K562 (cell line): ENCODE data around the gene SKIC8. TPM values are rescaled to one million over a fixed set of nuclear protein-coding genes. Genes with fewer than 3 reads are reported as not detected.

Experiments used
- ATAC-seq: fragments of 200-7000 bp; cut with Tn5 transposase; 3 replicates; pipeline ENCODE4 v1.9.1; 2020; ENCODE audit warnings: moderate library complexity
- BruUV-seq: library from RNA; stranded (reverse); fragments of 400-500 nt; replicated peaks from 2 replicates; lab custom pipeline; 2021; lab: Mats Ljungman, UMichigan
- CTCF ChIA-PET: fragments of 300-600 bp; formaldehyde crosslinking; extraction: SDS; loops from one replicate; lab custom pipeline; 2021; ENCODE audit warnings: low intra/inter-chr PET ratio; lab: Yijun Ruan, JAX
- POLR2A ChIA-PET: fragments of 300-600, 350-650 bp; sonication (Branson Sonifier 250); formaldehyde crosslinking; extraction: SDS; loops from one replicate; lab custom pipeline; 2021; ENCODE audit warnings: antibody characterized with exemption, inconsistent platforms; lab: Yijun Ruan, JAX
- DNase-seq, 4 experiments: peaks; one replicate each; pipeline versions ENCODE4 v3.0.0 to v3.0.0-alpha.2; 2011 to 2018; ENCODE audit warnings: low spot score in 3 of 4, mixed read lengths in 3 of 4; ENCODE audit errors: extremely low read depth in 1 of 4
- FAIRE-seq: peaks from 2 replicates; lab custom pipeline; 2011; peaks lifted over from hg19 to GRCh38; lab: Jason Lieb, UNC
- H2AFZ ChIP-seq: 2 replicates; pipeline ENCODE4 v1.6.0; 2011; ENCODE audit warnings: low read depth, low read length, control low read depth, inconsistent platforms
- H3K27ac ChIP-seq: fragments of 200-600 bp; 3 replicates; pipeline ENCODE4 v1.8.0; 2011; ENCODE audit warnings: low read depth, mild to moderate bottlenecking, control low read depth, inconsistent platforms, low read length, moderate library complexity, mixed read lengths; ENCODE audit errors: extremely low read depth
- H3K27me3 ChIP-seq, 2 experiments: fragments of 300-600 bp in 1 of 2; 2 replicates in 1 of 2; 3 replicates in 1 of 2; pipeline versions ENCODE4 v1.6.0 to v1.8.0; 2011; ENCODE audit warnings: inconsistent platforms in 2 of 2, low read length in 2 of 2, mild to moderate bottlenecking in 1 of 2, mixed read lengths in 1 of 2, moderate library complexity in 1 of 2; ENCODE audit not compliant: control insufficient read depth in 2 of 2, insufficient read depth in 2 of 2
- H3K36me3 ChIP-seq: fragments of 300-600 bp; 3 replicates; pipeline ENCODE4 v1.8.0; 2011; ENCODE audit warnings: mild to moderate bottlenecking, low read length, inconsistent platforms; ENCODE audit not compliant: control insufficient read depth, insufficient read depth
- H3K4me1 ChIP-seq, 2 experiments: fragments of 200-600 bp in 1 of 2; replicated peaks in 1 of 2; 2 replicates in 1 of 2; 3 replicates in 1 of 2; pipeline versions ENCODE4 v1.5.1 to v1.8.0; 2011; ENCODE audit warnings: inconsistent platforms in 2 of 2, low read length in 2 of 2, mild to moderate bottlenecking in 1 of 2, mixed read lengths in 1 of 2, moderate library complexity in 1 of 2; ENCODE audit not compliant: control insufficient read depth in 2 of 2, insufficient read depth in 2 of 2
- H3K4me2 ChIP-seq: 2 replicates; pipeline ENCODE4 v1.6.1; 2011; ENCODE audit warnings: low read length, control low read depth, inconsistent platforms, mixed read lengths; ENCODE audit not compliant: insufficient read depth
- H3K4me3 ChIP-seq: fragments of 200-600 bp; sonication (generic), shearing (Covaris generic); 2 replicates; pipeline ENCODE4 v1.5.1; 2016; ENCODE audit warnings: control low read depth, inconsistent platforms
- H3K79me2 ChIP-seq: fragments of 200-600 bp; 3 replicates; pipeline ENCODE4 v1.8.0; 2011; ENCODE audit warnings: low read length, inconsistent platforms; ENCODE audit not compliant: control insufficient read depth, insufficient read depth
- H3K9ac ChIP-seq, 2 experiments: 2 replicates each; pipeline versions ENCODE4 v1.6.0 to v1.6.1; 2011; ENCODE audit warnings: low read depth in 2 of 2, low read length in 2 of 2, control low read depth in 1 of 2, inconsistent platforms in 1 of 2, mild to moderate bottlenecking in 1 of 2, mixed read lengths in 1 of 2; ENCODE audit not compliant: insufficient read depth in 1 of 2
- H3K9me1 ChIP-seq: one replicate; pipeline ENCODE4 v1.6.0; 2011; ENCODE audit warnings: inconsistent platforms, mild to moderate bottlenecking, low read length, moderate library complexity; ENCODE audit not compliant: control insufficient read depth, insufficient read depth
- H3K9me3 ChIP-seq: replicated peaks from 2 replicates; pipeline ENCODE4 v1.5.1; 2011; ENCODE audit warnings: low read depth, low read length, inconsistent platforms; ENCODE audit not compliant: control insufficient read depth, insufficient read depth
- H4K20me1 ChIP-seq: replicated peaks from 2 replicates; pipeline ENCODE4 v1.6.1; 2011; ENCODE audit warnings: low read length, inconsistent platforms, mixed read lengths; ENCODE audit not compliant: control insufficient read depth, insufficient read depth
- FOXO4 ChIP-seq: fragments of 450-650 bp; formaldehyde crosslinking; IDR thresholded peaks from 2 replicates; pipeline ENCODE4 v1.4.0; 2020; ENCODE audit warnings: mild to moderate bottlenecking, moderate library complexity
- MCM2 ChIP-seq: fragments of 450-650 bp; IDR thresholded peaks from 2 replicates; pipeline ENCODE4 v1.6.1; 2017; ENCODE audit warnings: low read depth, mild to moderate bottlenecking
- NFIX ChIP-seq: fragments of 250-450 bp; sonication (Bioruptor Pico); IDR thresholded peaks from 2 replicates; pipeline ENCODE4 v1.4.0; 2020; ENCODE audit warnings: low read depth, mild to moderate bottlenecking, moderate library complexity
- NUFIP1 ChIP-seq: fragments of 450-650 bp; IDR thresholded peaks from 2 replicates; pipeline ENCODE4 v1.6.1; 2018; ENCODE audit not compliant: partially characterized antibody
- PHB2 ChIP-seq: fragments of 450-650 bp; IDR thresholded peaks from 2 replicates; pipeline ENCODE4 v1.6.1; 2017; ENCODE audit warnings: low read depth
- RB1 ChIP-seq: fragments of 450-650 bp; IDR thresholded peaks from 2 replicates; pipeline ENCODE4 v1.6.1; 2017; ENCODE audit warnings: low read depth, mild to moderate bottlenecking
- RCOR1 ChIP-seq, 2 experiments: IDR thresholded peaks; 2 replicates each; pipeline ENCODE4 v1.6.1; 2012; ENCODE audit warnings: low read depth in 2 of 2, low read length in 2 of 2, borderline replicate concordance in 1 of 2, improper control_type of control experiment in 1 of 2
- RFX1 ChIP-seq: fragments of 450-650 bp; IDR thresholded peaks from 2 replicates; pipeline ENCODE4 v1.6.1; 2016; ENCODE audit warnings: mild to moderate bottlenecking, moderate library complexity
- SMAD3 ChIP-seq: fragments of 450-650 bp; formaldehyde crosslinking; conservative IDR thresholded peaks from 2 replicates; pipeline ENCODE4 v1.4.0; 2020; ENCODE audit warnings: mild to moderate bottlenecking
- SMARCA5 ChIP-seq: fragments of 450-650 bp; IDR thresholded peaks from 2 replicates; pipeline ENCODE4 v1.6.1; 2016
- ZBTB34 ChIP-seq: fragments of 250-450 bp; sonication (Bioruptor Pico); IDR thresholded peaks from 2 replicates; pipeline ENCODE4 v1.8.0; 2021; ENCODE audit warnings: mild to moderate bottlenecking, moderate library complexity
- ZC3H8 ChIP-seq: fragments of 450-650 bp; IDR thresholded peaks from 2 replicates; pipeline ENCODE4 v1.6.1; 2017
- ZNF408 ChIP-seq: fragments of 250-450 bp; sonication (Bioruptor Pico); IDR thresholded peaks from 2 replicates; pipeline ENCODE4 v1.4.0; 2020; ENCODE audit warnings: low read depth, mild to moderate bottlenecking, moderate library complexity
- ZNF444 ChIP-seq: fragments of 250-450 bp; sonication (Bioruptor Pico); IDR thresholded peaks from 2 replicates; pipeline ENCODE4 v1.4.0; 2020; ENCODE audit warnings: mild to moderate bottlenecking, moderate library complexity
- WGBS: fragments of 100-300 bp; shearing (Covaris generic); methylation state at CpG from one replicate; pipeline ENCODE4 v1.1.6; 2016; ENCODE audit warnings: low coverage, mixed read lengths; ENCODE audit not compliant: insufficient coverage; ENCODE audit errors: missing lambda C conversion rate; 5-methylcytosine and 5-hydroxymethylcytosine counted together
- in situ Hi-C: fragments of 300-500 bp; cut with MboI; formaldehyde crosslinking; loops from 4 replicates; pipeline ENCODE4 v1.15.0; 2018; ENCODE audit warnings: inconsistent platforms, mixed read lengths
- intact Hi-C: fragments of 100-400 bp; cut with micrococcal nuclease; formaldehyde crosslinking; loops from 2 replicates; pipeline ENCODE4 v1.14.2; 2022
- polyA plus RNA-seq, 8 experiments: library from polyadenylated mRNA; depleted of rRNA in 4 of 8; stranded (reverse) in 5 of 8; unstranded in 3 of 8; fragments of >200 nt; fragmentation: Nextera tagmentation in 2 of 8; fragmentation: Illumina TruSeq in 1 of 8; extraction: Ambion mirVana in 2 of 8; extraction: Trizol in 1 of 8; gene quantifications; 2 replicates each; pipeline versions ENCODE4 v1.2.1 to v1.2.3, GENCODE V29; 2011 to 2014; ENCODE audit warnings: inconsistent platforms in 1 of 8, missing spikeins in 1 of 8
- total RNA-seq, 7 experiments: library from RNA; depleted of rRNA in 6 of 7; stranded (reverse); fragments of >200 nt in 6 of 7; fragmentation: Illumina TruSeq in 2 of 7; extraction: Trizol in 2 of 7; gene quantifications; 2 replicates each; pipeline versions ENCODE4 v1.2.1 to v1.2.3, GENCODE V29; 2011 to 2021; ENCODE audit warnings: low replicate concordance in 1 of 7

The SKIC8 gene
- total and polyA plus RNA-seq, 9 of the 15 experiments (the other 6 are each of a cell fraction or from before 2014, with no cell fraction given): 79.5 to 389 (median 146) TPM

GRCh38 chr15:78260489-78260888 lies 38.9 kb downstream of the SKIC8 start (continued):
- TF ChIP-seq RCOR1 (IDR thresholded peaks at IDR 0.05; ENCODE audit: borderline replicate concordance in 1 of 2, low read depth in 2 of 2, low read length in 2 of 2): no peak
- no peak for TF ChIP-seq RFX1
- no peak for TF ChIP-seq SMAD3 (CRISPR knock-in tag)
- no peak for TF ChIP-seq ZNF408 (CRISPR knock-in tag)
- no peak for TF ChIP-seq ZNF444 (CRISPR knock-in tag)

- no peak for FAIRE-seq
- Histone ChIP-seq H3K4me3 (no peak overlapping the region), H3K4me1 (peaks cover 10 to 16% of the 10 kb centered on the region in 2 experiments; a peak in 4 of 5 replicates), H2AFZ (peak overlapping the region; percentile 84), H3K27ac (no peak overlapping the region), H3K36me3 (no peaks in the 10 kb centered on the region), H3K27me3 (no peaks in the 10 kb centered on the region), H4K20me1 (no peaks in the 10 kb centered on the region), H3K9me1 (no peaks in the 10 kb centered on the region), H3K79me2 (no peaks in the 10 kb centered on the region), H3K9me3 (no peaks in the 10 kb centered on the region), H3K4me2 (no peak overlapping the region), H3K9ac (no peak overlapping the region)
- WGBS: 7% methylated on average over 3 of the region's 3 CpGs
- in situ Hi-C loops (no loop called here), intact Hi-C loops (no loop called here)
- POLR2A ChIA-PET: interaction anchor here (0.7 kb wide), 1 partner anchor 79 kb away, joined by 3 read pairs; no protein-coding TSS in a partner anchor
- no peak for TF ChIP-seq MCM2
- no peak for TF ChIP-seq SMARCA5
- no peak for TF ChIP-seq ZC3H8
- TF ChIP-seq NUFIP1: no peak
- no peak for TF ChIP-seq ZBTB34
- no peak for TF ChIP-seq PHB2
- no peak for TF ChIP-seq RB1
- no peak for TF ChIP-seq NFIX (CRISPR knock-in tag)
- TF ChIP-seq FOXO4: no peak
- DNase-seq: no peak
- CTCF ChIA-PET: no interaction called here
- no peak for ATAC-seq
- BruUV-seq: no TSS peak
Observed at GRCh38 chr15:78259232-78259631, 40.2 kb downstream of the SKIC8 start.
